Measurements from ENCODE around the gene ELF2. TPM values are rescaled to one million over a fixed set of nuclear protein-coding genes. Genes with fewer than 3 reads are reported as not detected.

The ELF2 gene
- total and polyA plus RNA-seq, 2 donors (not counting 3 experiments of a cell fraction or from before 2014, with no cell fraction given) = 16.4 to 35.1 TPM

DNA sequence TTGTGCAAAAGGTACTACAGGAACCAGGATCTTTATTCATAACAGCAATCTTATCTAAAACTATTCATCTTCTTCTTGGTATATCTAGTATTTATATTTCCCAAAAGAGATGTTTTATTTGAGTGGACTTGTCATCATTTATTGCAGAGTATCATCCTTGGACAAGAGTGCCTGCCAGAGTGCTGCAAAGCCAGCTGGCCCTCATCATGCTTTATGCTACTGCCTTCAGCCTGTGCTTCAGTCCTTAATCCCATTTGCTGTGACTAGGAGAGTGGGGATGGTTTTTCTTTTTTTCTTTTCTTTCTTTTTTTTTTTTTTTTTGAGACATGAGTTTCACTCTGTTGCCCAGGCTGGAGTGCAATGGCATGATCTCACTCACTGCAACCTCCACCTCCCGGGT is 33.5 kb upstream of the ELF2 start:
- Histone ChIP-seq H3K4me2 (ENCODE audit: insufficient read depth, low read length) (no peak overlapping the region), H3K36me3 (ENCODE audit: control insufficient read depth in 2 of 2, extremely low read depth in 1 of 2, insufficient read depth in 2 of 2, low read length in 2 of 2) (no peaks in the 10 kb centered on the region), H3K27ac (ENCODE audit: insufficient read depth, low read depth, low read length) (no peak overlapping the region), H3K9me1 (replicated peaks; ENCODE audit: control insufficient read depth, extremely low read depth, insufficient read depth, low read length) (peaks cover 3% of the 10 kb centered on the region), H3K9me3 (replicated peaks; ENCODE audit: control insufficient read depth, insufficient read depth, low read length) (no peaks in the 10 kb centered on the region), H3K79me2 (ENCODE audit: control insufficient read depth, insufficient read depth, low read length) (no peaks in the 10 kb centered on the region), H4K20me1 (replicated peaks; ENCODE audit: control insufficient read depth, extremely low read depth, insufficient read depth, low read length) (no peaks in the 10 kb centered on the region), H3K4me1 (ENCODE audit: control insufficient read depth, extremely low read depth, insufficient read depth, low read length) (no peaks in the 10 kb centered on the region), H3K9ac (replicated peaks; ENCODE audit: extremely low read depth, insufficient read depth, low read length) (no peak overlapping the region), H2AFZ (ENCODE audit: low read depth, low read length) (no peak overlapping the region), H3K4me3 (replicated peaks in 1 of 3; ENCODE audit: insufficient read depth in 1 of 3, low read depth in 1 of 3, low read length in 3 of 3) (no peak overlapping the region), H3K27me3 (ENCODE audit: control insufficient read depth in 2 of 2, insufficient read depth in 2 of 2, low read length in 2 of 2) (no peaks in the 10 kb centered on the region)
- TF ChIP-seq CTCF (IDR thresholded peaks at IDR 0.05; ENCODE audit: extremely low read depth in 1 of 2, insufficient read depth in 1 of 2, low read depth in 1 of 2, low read length in 2 of 2) = no peak
- no peak for TF ChIP-seq EZH2 (IDR thresholded peaks at IDR 0.05; ENCODE audit: borderline replicate concordance, low read depth, low read length, severe bottlenecking)
- TF ChIP-seq POLR2A (IDR thresholded peaks at IDR 0.05; ENCODE audit: low read depth, low read length) = no peak
- no peak for TF ChIP-seq GATA2 (IDR thresholded peaks at IDR 0.05; ENCODE audit: insufficient read depth, insufficient read length, low read depth, low read length)
- no peak for TF ChIP-seq FOS (IDR thresholded peaks at IDR 0.05; ENCODE audit: borderline replicate concordance, insufficient read depth, low read length)
- TF ChIP-seq MAX (IDR thresholded peaks at IDR 0.05; ENCODE audit: insufficient read depth, insufficient read length) = no peak
- no peak for TF ChIP-seq POLR2AphosphoS5 (IDR thresholded peaks at IDR 0.05; ENCODE audit: insufficient read depth, low read depth, low read length)
- no peak for TF ChIP-seq JUN (IDR thresholded peaks at IDR 0.05; ENCODE audit: borderline replicate concordance, insufficient read depth, insufficient read length, low read depth)
- no peak for TF ChIP-seq MYC (IDR thresholded peaks at IDR 0.05; ENCODE audit: low read depth, low read length)
- no peak for FAIRE-seq
- intact Hi-C loops (cut with micrococcal nuclease) = no loop called here
- POLR2A ChIA-PET = interaction anchor here (0.6 kb wide), 1 partner anchor 10 kb away, joined by 3 read pairs; no protein-coding TSS in a partner anchor
- CTCF ChIA-PET = interaction anchor here (1.0 to 1.4 kb wide), 3 partner anchors 9 to 181 kb away, joined by 3 to 4 read pairs (median 4); no protein-coding TSS in a partner anchor
- BruUV-seq (replicated peaks) = no TSS peak
- no peak for DNase-seq (ENCODE audit: low read depth, low spot score)
- dilution Hi-C loops (cut with MboI; ENCODE audit: extremely low pct_ligation_motif_present, low sequenced_read_pairs) = no loop called here
